GM12878 (cell line): Measurements from ENCODE around the gene CRYBB1. TPM values are rescaled to one million over a fixed set of nuclear protein-coding genes. Genes with fewer than 3 reads are reported as not detected.

Source experiments
- ATAC-seq: fragments of 200-7000 bp; cut with Tn5 transposase; 3 replicates; pipeline ENCODE4 v1.9.1; 2020; ENCODE audit warnings: mild to moderate bottlenecking, moderate library complexity
- BruUV-seq: library from RNA; stranded (reverse); fragments of 400-500 nt; replicated peaks from 2 replicates; lab custom pipeline; 2021; lab: Mats Ljungman, UMichigan
- CTCF ChIA-PET: fragments of 300-600 bp; sonication (Branson Sonifier 250); formaldehyde crosslinking; extraction: SDS; loops from one replicate; lab custom pipeline; 2021; ENCODE audit warnings: inconsistent platforms; lab: Yijun Ruan, JAX
- POLR2A ChIA-PET: fragments of 350-600 bp; formaldehyde crosslinking; extraction: SDS; loops from one replicate; lab custom pipeline; 2021; ENCODE audit warnings: inconsistent platforms; lab: Charles Lee
- RAD21 ChIA-PET: fragments of 300-600 bp; sonication (Branson Sonifier 250); formaldehyde crosslinking; loops from one replicate; lab custom pipeline; 2023; ENCODE audit warnings: antibody characterized with exemption; ENCODE audit not compliant: unreplicated experiment; lab: Charles Lee
- SMC1A ChIA-PET: fragments of 300-600 bp; sonication (Branson Sonifier 250); formaldehyde crosslinking; loops from one replicate; lab custom pipeline; 2023; ENCODE audit not compliant: unreplicated experiment, uncharacterized antibody; lab: Charles Lee
- DNase-seq: peaks from one replicate; pipeline ENCODE4 v3.0.0-alpha.2; 2011; ENCODE audit warnings: low read depth, low spot score
- FAIRE-seq: peaks from 3 replicates; lab custom pipeline; 2011; peaks lifted over from hg19 to GRCh38; lab: Jason Lieb, UNC
- H2AFZ ChIP-seq: 2 replicates; pipeline ENCODE4 v1.6.0; 2011; ENCODE audit warnings: low read depth, low read length, control low read depth; ENCODE audit not compliant: control insufficient read depth
- H3K27ac ChIP-seq: 2 replicates; pipeline ENCODE4 v1.5.1; 2011; ENCODE audit warnings: control low read depth; ENCODE audit not compliant: control insufficient read depth, insufficient read depth
- H3K27me3 ChIP-seq, 2 experiments: replicated peaks in 1 of 2; 2 replicates each; pipeline versions ENCODE4 v1.6.0 to v1.6.1; 2011; ENCODE audit warnings: low read length in 1 of 2; ENCODE audit not compliant: control insufficient read depth in 2 of 2, insufficient read depth in 2 of 2
- H3K36me3 ChIP-seq, 2 experiments: 2 replicates each; pipeline ENCODE4 v1.5.1; 2011; ENCODE audit warnings: low read length in 1 of 2; ENCODE audit not compliant: control insufficient read depth in 2 of 2, insufficient read depth in 2 of 2
- H3K4me1 ChIP-seq: 2 replicates; pipeline ENCODE4 v1.6.1; 2011; ENCODE audit warnings: mild to moderate bottlenecking, low read length, moderate library complexity, mixed read lengths; ENCODE audit not compliant: control insufficient read depth, insufficient read depth
- H3K4me2 ChIP-seq: 2 replicates; pipeline ENCODE4 v1.6.0; 2011; ENCODE audit warnings: control low read depth; ENCODE audit not compliant: control insufficient read depth, insufficient read depth
- H3K4me3 ChIP-seq: fragments of 200-600 bp; sonication (generic); 2 replicates; pipeline ENCODE4 v1.5.1; 2016
- H3K79me2 ChIP-seq: 2 replicates; pipeline ENCODE4 v1.6.0; 2011; ENCODE audit warnings: low read length; ENCODE audit not compliant: control insufficient read depth, insufficient read depth
- H3K9ac ChIP-seq: 2 replicates; pipeline ENCODE4 v1.8.0; 2011; ENCODE audit warnings: low read length, control low read depth, mixed read lengths; ENCODE audit not compliant: control insufficient read depth, insufficient read depth
- H3K9me3 ChIP-seq: replicated peaks from 3 replicates; pipeline ENCODE4 v1.5.1; 2011; ENCODE audit warnings: mild to moderate bottlenecking, low read length; ENCODE audit not compliant: control insufficient read depth, insufficient read depth
- H4K20me1 ChIP-seq: 2 replicates; pipeline ENCODE4 v1.6.0; 2011; ENCODE audit not compliant: control insufficient read depth, insufficient read depth
- CREB1 ChIP-seq: IDR thresholded peaks from 2 replicates; pipeline ENCODE4 v1.6.1; 2012; ENCODE audit warnings: low read depth, mild to moderate bottlenecking, inconsistent platforms
- HDGF ChIP-seq: fragments of 450-650 bp; IDR thresholded peaks from 2 replicates; pipeline ENCODE4 v1.6.1; 2016; ENCODE audit warnings: antibody characterized with exemption
- NR2C2 ChIP-seq: IDR thresholded peaks from 2 replicates; pipeline ENCODE4 v1.6.1; 2011; ENCODE audit warnings: borderline replicate concordance, low read depth; ENCODE audit not compliant: control insufficient read depth, insufficient read length
- RAD51 ChIP-seq: fragments of 450-650 bp; IDR thresholded peaks from 2 replicates; pipeline ENCODE4 v1.6.1; 2016; ENCODE audit warnings: moderate library complexity, mild to moderate bottlenecking, inconsistent platforms
- WGBS: methylation state at CpG from one replicate; pipeline ENCODE4 v1.1.6; 2016; ENCODE audit warnings: low lambda C conversion rate; ENCODE audit not compliant: insufficient replicate concordance, insufficient coverage; ENCODE audit errors: missing lambda C conversion rate; 5-methylcytosine and 5-hydroxymethylcytosine counted together
- in situ Hi-C: fragments of 300-500 bp; cut with MboI; formaldehyde crosslinking; loops from 9 replicates; pipeline ENCODE4 v1.14.3; 2018; ENCODE audit warnings: mixed read lengths
- intact Hi-C: fragments of 100-400 bp; cut with micrococcal nuclease; formaldehyde crosslinking; loops from one replicate; pipeline ENCODE4 v1.14.2; 2022; ENCODE audit not compliant: unreplicated experiment
- polyA plus RNA-seq, 11 experiments: library from polyadenylated mRNA; depleted of rRNA in 4 of 11; unstranded in 6 of 11; stranded (reverse) in 5 of 11; fragments of >200 nt; fragmentation: Nextera tagmentation in 4 of 11; fragmentation: Illumina TruSeq in 1 of 11; extraction: Ambion mirVana in 4 of 11; extraction: Trizol in 1 of 11; gene quantifications; 1 replicate in 1 of 11; 2 replicates in 10 of 11; pipeline versions ENCODE4 v1.2.1 to v1.2.3, GENCODE V29; 2011 to 2016; ENCODE audit warnings: inconsistent platforms in 2 of 11, missing spikeins in 2 of 11, low read depth in 1 of 11
- total RNA-seq, 4 experiments: library from RNA; depleted of rRNA in 3 of 4; stranded (reverse); fragments of >200 nt in 3 of 4; fragmentation: Illumina TruSeq in 1 of 4; extraction: Trizol in 1 of 4; gene quantifications; 2 replicates each; pipeline versions ENCODE4 v1.2.1 to v1.2.3, GENCODE V29; 2013 to 2021
- TF ChIP-seq, protein P1 (sequence below): fragments of 150-350 bp; IDR thresholded peaks from 2 replicates; pipeline ENCODE4 v1.6.1; 2016; ENCODE audit warnings: low read depth, low read length
- TF ChIP-seq, protein P2 (sequence below): IDR thresholded peaks from 2 replicates; pipeline ENCODE4 v1.6.1; 2011; ENCODE audit warnings: low read depth, mild to moderate bottlenecking, low read length, moderate library complexity, borderline replicate concordance; ENCODE audit errors: extremely low read depth

CRYBB1 gene
- total and polyA plus RNA-seq, 10 of the 15 experiments (the other 5 are each of a cell fraction or from before 2014, with no cell fraction given): 0.09 to 0.64 (median 0.23) TPM; not detected in 5

DNA sequence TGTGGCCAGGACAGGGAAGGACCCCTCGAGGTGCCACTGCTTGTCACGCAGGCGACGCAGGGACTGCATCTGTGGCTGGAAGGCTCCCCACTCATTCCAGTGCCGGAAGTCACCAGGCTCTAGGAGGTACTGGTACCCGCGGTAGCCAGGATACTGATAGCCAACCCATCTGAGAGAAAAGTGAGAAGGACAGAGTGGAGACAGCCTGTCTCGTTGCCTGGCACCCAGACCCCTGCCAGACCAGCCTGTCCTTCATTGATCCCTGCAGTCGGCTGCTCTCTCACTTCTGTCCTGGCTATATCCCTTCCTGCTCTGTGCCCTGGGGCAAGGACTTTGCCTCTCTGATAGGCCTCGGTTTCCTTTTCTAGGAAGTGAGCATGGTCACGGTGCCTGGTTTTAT is 18.3 kb downstream of the CRYBB1 start (continued):
- TF ChIP-seq, protein P1, sequence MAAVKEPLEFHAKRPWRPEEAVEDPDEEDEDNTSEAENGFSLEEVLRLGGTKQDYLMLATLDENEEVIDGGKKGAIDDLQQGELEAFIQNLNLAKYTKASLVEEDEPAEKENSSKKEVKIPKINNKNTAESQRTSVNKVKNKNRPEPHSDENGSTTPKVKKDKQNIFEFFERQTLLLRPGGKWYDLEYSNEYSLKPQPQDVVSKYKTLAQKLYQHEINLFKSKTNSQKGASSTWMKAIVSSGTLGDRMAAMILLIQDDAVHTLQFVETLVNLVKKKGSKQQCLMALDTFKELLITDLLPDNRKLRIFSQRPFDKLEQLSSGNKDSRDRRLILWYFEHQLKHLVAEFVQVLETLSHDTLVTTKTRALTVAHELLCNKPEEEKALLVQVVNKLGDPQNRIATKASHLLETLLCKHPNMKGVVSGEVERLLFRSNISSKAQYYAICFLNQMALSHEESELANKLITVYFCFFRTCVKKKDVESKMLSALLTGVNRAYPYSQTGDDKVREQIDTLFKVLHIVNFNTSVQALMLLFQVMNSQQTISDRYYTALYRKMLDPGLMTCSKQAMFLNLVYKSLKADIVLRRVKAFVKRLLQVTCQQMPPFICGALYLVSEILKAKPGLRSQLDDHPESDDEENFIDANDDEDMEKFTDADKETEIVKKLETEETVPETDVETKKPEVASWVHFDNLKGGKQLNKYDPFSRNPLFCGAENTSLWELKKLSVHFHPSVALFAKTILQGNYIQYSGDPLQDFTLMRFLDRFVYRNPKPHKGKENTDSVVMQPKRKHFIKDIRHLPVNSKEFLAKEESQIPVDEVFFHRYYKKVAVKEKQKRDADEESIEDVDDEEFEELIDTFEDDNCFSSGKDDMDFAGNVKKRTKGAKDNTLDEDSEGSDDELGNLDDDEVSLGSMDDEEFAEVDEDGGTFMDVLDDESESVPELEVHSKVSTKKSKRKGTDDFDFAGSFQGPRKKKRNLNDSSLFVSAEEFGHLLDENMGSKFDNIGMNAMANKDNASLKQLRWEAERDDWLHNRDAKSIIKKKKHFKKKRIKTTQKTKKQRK: no peak
- TF ChIP-seq NR2C2: no peak

DNA sequence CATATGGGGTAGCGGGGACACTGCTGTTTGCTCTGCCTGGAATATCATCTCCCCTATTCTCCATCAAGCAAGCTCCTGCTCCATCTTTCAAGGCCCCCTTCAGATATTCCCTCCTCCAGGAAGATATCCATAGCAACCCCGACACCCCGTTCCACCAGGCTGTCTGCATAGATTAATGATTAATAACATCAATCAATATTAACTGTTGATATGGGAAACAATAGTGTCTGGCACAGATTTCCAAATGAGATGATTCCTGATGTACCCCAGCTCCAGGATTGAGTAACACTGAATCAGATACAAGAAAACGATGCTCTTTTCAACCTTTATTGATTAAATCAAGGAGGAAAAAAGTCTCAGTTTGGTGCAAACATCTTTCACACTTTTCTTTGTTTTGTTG is 20.3 kb downstream of the CRYBB1 start:
- 85% methylated on average over 4 of the region's 4 CpGs for WGBS
- no peak overlapping the region for H3K27ac ChIP-seq
- H3K27me3 ChIP-seq: no peaks in the 10 kb centered on the region
- ChIA-PET RAD21 (no interaction called here), SMC1A (interaction anchor here (1.9 kb wide), 1 partner anchor 9 kb away, joined by 6 read pairs; no protein-coding TSS in a partner anchor), POLR2A (no interaction called here), CTCF (interaction anchor here (0.7 kb wide), 1 partner anchor 10 kb away, joined by 3 read pairs; no protein-coding TSS in a partner anchor)
- H3K36me3 ChIP-seq: no peaks in the 10 kb centered on the region
- ATAC-seq: no peak
- FAIRE-seq: no peak
- H3K9me3 ChIP-seq: no peaks in the 10 kb centered on the region
- no peak overlapping the region for H2AFZ ChIP-seq
- in situ Hi-C loops (no loop called here), intact Hi-C loops (no loop called here)
- H3K9ac ChIP-seq: no peak overlapping the region
- TF ChIP-seq RAD51 (no peak), HDGF (no peak), CREB1 (no peak)
- TF ChIP-seq, protein P2, sequence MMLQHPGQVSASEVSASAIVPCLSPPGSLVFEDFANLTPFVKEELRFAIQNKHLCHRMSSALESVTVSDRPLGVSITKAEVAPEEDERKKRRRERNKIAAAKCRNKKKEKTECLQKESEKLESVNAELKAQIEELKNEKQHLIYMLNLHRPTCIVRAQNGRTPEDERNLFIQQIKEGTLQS: no peak
- H3K4me3 ChIP-seq: no peak overlapping the region
- peaks cover 10% of the 10 kb centered on the region for H3K4me1 ChIP-seq
- BruUV-seq: no TSS peak
- H4K20me1 ChIP-seq: no peaks in the 10 kb centered on the region
- H3K4me2 ChIP-seq: no peak overlapping the region
- DNase-seq: no peak
- no peaks in the 10 kb centered on the region for H3K79me2 ChIP-seq
